K562 (cell line): ENCODE results near the gene KNG1. TPM values are rescaled to one million over a fixed set of nuclear protein-coding genes. Genes with fewer than 3 reads are reported as not detected.

ENCODE experiments used
- CBFB ChIP-seq: sonication (generic); formaldehyde crosslinking; IDR thresholded peaks from 2 replicates; pipeline ENCODE4 v1.4.0; 2020; ENCODE audit warnings: mild to moderate bottlenecking, missing genetic modification reagents
- CBX3 ChIP-seq, 2 experiments: IDR thresholded peaks; 1 replicate in 1 of 2; 2 replicates in 1 of 2; pipeline ENCODE4 v1.6.1; 2012; ENCODE audit warnings: inconsistent platforms in 2 of 2, low read length in 2 of 2, borderline replicate concordance in 1 of 2, control low read depth in 1 of 2
- LEF1 ChIP-seq: fragments of 450-650 bp; IDR thresholded peaks from 2 replicates; pipeline ENCODE4 v1.6.1; 2016; ENCODE audit warnings: mild to moderate bottlenecking
- TEAD1 ChIP-seq, 2 experiments: fragments of 450-650 bp in 1 of 2; sonication (generic) in 1 of 2; formaldehyde crosslinking; IDR thresholded peaks; 2 replicates each; pipeline versions ENCODE4 v1.4.0 to v1.8.0; 2020 to 2022; ENCODE audit warnings: mild to moderate bottlenecking in 2 of 2, missing genetic modification reagents in 1 of 2
- TGIF2 ChIP-seq: sonication (generic); formaldehyde crosslinking; IDR thresholded peaks from 2 replicates; pipeline ENCODE4 v1.8.1; 2022; ENCODE audit warnings: mild to moderate bottlenecking, missing genetic modification reagents, moderate library complexity
- ZFPM2 ChIP-seq: fragments of 250-450 bp; sonication (Bioruptor Pico); IDR thresholded peaks from 2 replicates; pipeline ENCODE4 v1.5.1; 2022; ENCODE audit warnings: mild to moderate bottlenecking
- ZNF165 ChIP-seq: fragments of 250-450 bp; sonication (Bioruptor Pico); IDR thresholded peaks from 2 replicates; pipeline ENCODE4 v1.4.0; 2020; ENCODE audit warnings: borderline replicate concordance
- ZNF184 ChIP-seq: sonication (generic); formaldehyde crosslinking; IDR thresholded peaks from 2 replicates; pipeline ENCODE4 v1.5.0; 2020; ENCODE audit warnings: missing genetic modification reagents
- ZNF644 ChIP-seq: fragments of 200-800 bp; sonication (Bioruptor generic); IDR thresholded peaks from 2 replicates; pipeline ENCODE4 v1.6.1; 2016; ENCODE audit warnings: low read depth, missing genetic modification characterization, missing compliant biosample characterization
- polyA plus RNA-seq, 8 experiments: library from polyadenylated mRNA; depleted of rRNA in 4 of 8; stranded (reverse) in 5 of 8; unstranded in 3 of 8; fragments of >200 nt; fragmentation: Nextera tagmentation in 2 of 8; fragmentation: Illumina TruSeq in 1 of 8; extraction: Ambion mirVana in 2 of 8; extraction: Trizol in 1 of 8; gene quantifications; 2 replicates each; pipeline versions ENCODE4 v1.2.1 to v1.2.3, GENCODE V29; 2011 to 2014; ENCODE audit warnings: inconsistent platforms in 1 of 8, missing spikeins in 1 of 8
- total RNA-seq, 7 experiments: library from RNA; depleted of rRNA in 6 of 7; stranded (reverse); fragments of >200 nt in 6 of 7; fragmentation: Illumina TruSeq in 2 of 7; extraction: Trizol in 2 of 7; gene quantifications; 2 replicates each; pipeline versions ENCODE4 v1.2.1 to v1.2.3, GENCODE V29; 2011 to 2021; ENCODE audit warnings: low replicate concordance in 1 of 7
- TF ChIP-seq, protein P1 (sequence below): sonication (generic); formaldehyde crosslinking; IDR thresholded peaks from 2 replicates; pipeline ENCODE4 v1.8.1; 2023; ENCODE audit warnings: missing genetic modification reagents, mild to moderate bottlenecking, borderline replicate concordance
- TF ChIP-seq, protein P2 (sequence below): fragments of 450-650 bp; IDR thresholded peaks from 2 replicates; pipeline ENCODE4 v1.6.1; 2016; ENCODE audit warnings: mild to moderate bottlenecking, moderate library complexity

Gene KNG1
- total and polyA plus RNA-seq, 9 of the 15 experiments (the other 6 are each of a cell fraction or from before 2014, with no cell fraction given), result 0.09 TPM; not detected in 8

DNA sequence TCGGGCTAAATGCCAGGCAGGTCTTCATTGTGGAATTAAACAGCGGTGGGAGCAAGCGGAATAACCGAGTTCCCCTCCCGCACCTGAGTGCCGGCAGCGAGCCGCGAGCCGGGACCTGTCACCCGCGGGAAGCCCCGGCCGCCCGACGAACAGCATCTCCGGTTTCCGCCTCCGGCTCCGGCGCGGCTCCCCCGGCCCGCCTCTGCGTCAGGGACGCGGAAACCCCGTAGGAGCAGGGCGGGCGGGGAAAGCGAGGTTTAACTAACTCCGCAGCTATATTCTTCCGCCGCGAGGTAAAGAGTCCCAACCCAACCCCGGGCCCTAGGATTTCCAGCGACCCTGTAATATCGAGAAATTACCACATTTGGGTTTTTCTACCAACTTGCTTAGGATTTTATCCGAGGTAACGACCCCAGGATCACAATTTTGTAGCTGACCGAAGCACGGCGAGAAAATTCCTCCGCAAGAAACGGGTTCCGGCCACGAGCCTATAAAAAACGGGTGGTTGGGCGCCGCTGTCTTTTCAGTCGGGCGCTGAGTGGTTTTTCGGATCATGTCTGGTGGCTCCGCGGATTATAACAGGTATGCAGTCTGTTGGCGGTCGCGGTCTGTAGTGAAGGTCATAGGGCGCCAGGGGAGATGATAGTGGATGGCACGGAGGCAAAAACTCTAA lies 66.0 kb downstream of the KNG1 start, which contains the start of gene EIF4A2 (continued):
- TF ChIP-seq, protein P1, sequence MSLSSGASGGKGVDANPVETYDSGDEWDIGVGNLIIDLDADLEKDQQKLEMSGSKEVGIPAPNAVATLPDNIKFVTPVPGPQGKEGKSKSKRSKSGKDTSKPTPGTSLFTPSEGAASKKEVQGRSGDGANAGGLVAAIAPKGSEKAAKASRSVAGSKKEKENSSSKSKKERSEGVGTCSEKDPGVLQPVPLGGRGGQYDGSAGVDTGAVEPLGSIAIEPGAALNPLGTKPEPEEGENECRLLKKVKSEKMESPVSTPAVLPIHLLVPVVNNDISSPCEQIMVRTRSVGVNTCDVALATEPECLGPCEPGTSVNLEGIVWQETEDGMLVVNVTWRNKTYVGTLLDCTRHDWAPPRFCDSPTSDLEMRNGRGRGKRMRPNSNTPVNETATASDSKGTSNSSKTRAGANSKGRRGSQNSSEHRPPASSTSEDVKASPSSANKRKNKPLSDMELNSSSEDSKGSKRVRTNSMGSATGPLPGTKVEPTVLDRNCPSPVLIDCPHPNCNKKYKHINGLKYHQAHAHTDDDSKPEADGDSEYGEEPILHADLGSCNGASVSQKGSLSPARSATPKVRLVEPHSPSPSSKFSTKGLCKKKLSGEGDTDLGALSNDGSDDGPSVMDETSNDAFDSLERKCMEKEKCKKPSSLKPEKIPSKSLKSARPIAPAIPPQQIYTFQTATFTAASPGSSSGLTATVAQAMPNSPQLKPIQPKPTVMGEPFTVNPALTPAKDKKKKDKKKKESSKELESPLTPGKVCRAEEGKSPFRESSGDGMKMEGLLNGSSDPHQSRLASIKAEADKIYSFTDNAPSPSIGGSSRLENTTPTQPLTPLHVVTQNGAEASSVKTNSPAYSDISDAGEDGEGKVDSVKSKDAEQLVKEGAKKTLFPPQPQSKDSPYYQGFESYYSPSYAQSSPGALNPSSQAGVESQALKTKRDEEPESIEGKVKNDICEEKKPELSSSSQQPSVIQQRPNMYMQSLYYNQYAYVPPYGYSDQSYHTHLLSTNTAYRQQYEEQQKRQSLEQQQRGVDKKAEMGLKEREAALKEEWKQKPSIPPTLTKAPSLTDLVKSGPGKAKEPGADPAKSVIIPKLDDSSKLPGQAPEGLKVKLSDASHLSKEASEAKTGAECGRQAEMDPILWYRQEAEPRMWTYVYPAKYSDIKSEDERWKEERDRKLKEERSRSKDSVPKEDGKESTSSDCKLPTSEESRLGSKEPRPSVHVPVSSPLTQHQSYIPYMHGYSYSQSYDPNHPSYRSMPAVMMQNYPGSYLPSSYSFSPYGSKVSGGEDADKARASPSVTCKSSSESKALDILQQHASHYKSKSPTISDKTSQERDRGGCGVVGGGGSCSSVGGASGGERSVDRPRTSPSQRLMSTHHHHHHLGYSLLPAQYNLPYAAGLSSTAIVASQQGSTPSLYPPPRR (CRISPR knock-in tag), result peak; percentile 66; the same call in 1 of the 2 replicates
- TF ChIP-seq TGIF2 (no peak), ZNF165 (CRISPR knock-in tag) (no peak), CBFB (CRISPR knock-in tag) (peak; percentile 64; the same call in 1 of the 2 replicates), ZNF644 (tag) (0 out of 2 replicates have a peak, but pooled peaks have one; percentile 50), CBX3 (IDR thresholded peaks at IDR 0.05; ENCODE audit: borderline replicate concordance in 1 of 2, low read length in 2 of 2) (peak in 1 of 2 experiments; percentile 23; a peak in 1 of 3 replicates), LEF1 (peak; percentile 77), ZFPM2 (CRISPR knock-in tag) (no peak), TEAD1 (CRISPR knock-in tag; IDR thresholded peaks at IDR 0.05) (peak; percentile 82 to 97), ZNF184 (CRISPR knock-in tag) (no peak)
- TF ChIP-seq, protein P2, sequence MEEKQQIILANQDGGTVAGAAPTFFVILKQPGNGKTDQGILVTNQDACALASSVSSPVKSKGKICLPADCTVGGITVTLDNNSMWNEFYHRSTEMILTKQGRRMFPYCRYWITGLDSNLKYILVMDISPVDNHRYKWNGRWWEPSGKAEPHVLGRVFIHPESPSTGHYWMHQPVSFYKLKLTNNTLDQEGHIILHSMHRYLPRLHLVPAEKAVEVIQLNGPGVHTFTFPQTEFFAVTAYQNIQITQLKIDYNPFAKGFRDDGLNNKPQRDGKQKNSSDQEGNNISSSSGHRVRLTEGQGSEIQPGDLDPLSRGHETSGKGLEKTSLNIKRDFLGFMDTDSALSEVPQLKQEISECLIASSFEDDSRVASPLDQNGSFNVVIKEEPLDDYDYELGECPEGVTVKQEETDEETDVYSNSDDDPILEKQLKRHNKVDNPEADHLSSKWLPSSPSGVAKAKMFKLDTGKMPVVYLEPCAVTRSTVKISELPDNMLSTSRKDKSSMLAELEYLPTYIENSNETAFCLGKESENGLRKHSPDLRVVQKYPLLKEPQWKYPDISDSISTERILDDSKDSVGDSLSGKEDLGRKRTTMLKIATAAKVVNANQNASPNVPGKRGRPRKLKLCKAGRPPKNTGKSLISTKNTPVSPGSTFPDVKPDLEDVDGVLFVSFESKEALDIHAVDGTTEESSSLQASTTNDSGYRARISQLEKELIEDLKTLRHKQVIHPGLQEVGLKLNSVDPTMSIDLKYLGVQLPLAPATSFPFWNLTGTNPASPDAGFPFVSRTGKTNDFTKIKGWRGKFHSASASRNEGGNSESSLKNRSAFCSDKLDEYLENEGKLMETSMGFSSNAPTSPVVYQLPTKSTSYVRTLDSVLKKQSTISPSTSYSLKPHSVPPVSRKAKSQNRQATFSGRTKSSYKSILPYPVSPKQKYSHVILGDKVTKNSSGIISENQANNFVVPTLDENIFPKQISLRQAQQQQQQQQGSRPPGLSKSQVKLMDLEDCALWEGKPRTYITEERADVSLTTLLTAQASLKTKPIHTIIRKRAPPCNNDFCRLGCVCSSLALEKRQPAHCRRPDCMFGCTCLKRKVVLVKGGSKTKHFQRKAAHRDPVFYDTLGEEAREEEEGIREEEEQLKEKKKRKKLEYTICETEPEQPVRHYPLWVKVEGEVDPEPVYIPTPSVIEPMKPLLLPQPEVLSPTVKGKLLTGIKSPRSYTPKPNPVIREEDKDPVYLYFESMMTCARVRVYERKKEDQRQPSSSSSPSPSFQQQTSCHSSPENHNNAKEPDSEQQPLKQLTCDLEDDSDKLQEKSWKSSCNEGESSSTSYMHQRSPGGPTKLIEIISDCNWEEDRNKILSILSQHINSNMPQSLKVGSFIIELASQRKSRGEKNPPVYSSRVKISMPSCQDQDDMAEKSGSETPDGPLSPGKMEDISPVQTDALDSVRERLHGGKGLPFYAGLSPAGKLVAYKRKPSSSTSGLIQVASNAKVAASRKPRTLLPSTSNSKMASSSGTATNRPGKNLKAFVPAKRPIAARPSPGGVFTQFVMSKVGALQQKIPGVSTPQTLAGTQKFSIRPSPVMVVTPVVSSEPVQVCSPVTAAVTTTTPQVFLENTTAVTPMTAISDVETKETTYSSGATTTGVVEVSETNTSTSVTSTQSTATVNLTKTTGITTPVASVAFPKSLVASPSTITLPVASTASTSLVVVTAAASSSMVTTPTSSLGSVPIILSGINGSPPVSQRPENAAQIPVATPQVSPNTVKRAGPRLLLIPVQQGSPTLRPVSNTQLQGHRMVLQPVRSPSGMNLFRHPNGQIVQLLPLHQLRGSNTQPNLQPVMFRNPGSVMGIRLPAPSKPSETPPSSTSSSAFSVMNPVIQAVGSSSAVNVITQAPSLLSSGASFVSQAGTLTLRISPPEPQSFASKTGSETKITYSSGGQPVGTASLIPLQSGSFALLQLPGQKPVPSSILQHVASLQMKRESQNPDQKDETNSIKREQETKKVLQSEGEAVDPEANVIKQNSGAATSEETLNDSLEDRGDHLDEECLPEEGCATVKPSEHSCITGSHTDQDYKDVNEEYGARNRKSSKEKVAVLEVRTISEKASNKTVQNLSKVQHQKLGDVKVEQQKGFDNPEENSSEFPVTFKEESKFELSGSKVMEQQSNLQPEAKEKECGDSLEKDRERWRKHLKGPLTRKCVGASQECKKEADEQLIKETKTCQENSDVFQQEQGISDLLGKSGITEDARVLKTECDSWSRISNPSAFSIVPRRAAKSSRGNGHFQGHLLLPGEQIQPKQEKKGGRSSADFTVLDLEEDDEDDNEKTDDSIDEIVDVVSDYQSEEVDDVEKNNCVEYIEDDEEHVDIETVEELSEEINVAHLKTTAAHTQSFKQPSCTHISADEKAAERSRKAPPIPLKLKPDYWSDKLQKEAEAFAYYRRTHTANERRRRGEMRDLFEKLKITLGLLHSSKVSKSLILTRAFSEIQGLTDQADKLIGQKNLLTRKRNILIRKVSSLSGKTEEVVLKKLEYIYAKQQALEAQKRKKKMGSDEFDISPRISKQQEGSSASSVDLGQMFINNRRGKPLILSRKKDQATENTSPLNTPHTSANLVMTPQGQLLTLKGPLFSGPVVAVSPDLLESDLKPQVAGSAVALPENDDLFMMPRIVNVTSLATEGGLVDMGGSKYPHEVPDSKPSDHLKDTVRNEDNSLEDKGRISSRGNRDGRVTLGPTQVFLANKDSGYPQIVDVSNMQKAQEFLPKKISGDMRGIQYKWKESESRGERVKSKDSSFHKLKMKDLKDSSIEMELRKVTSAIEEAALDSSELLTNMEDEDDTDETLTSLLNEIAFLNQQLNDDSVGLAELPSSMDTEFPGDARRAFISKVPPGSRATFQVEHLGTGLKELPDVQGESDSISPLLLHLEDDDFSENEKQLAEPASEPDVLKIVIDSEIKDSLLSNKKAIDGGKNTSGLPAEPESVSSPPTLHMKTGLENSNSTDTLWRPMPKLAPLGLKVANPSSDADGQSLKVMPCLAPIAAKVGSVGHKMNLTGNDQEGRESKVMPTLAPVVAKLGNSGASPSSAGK, result peak; percentile 69; the same call in 1 of the 2 replicates
